Osteoblast (primary cell): Measurements from ENCODE around the gene FALEC. TPM values are rescaled to one million over a fixed set of nuclear protein-coding genes. Genes with fewer than 3 reads are reported as not detected.
A peak's percentile ranks its signal among the peaks of the same experiment; 100 is the strongest.
"Not testable (repeated sequence)": the region's sequence is repeated elsewhere in the genome, so short reads cannot be mapped to it uniquely, and the experiment has no call there.

Experiments used
- DNase-seq: peaks from one replicate; pipeline ENCODE4 v3.0.0; 2011; ENCODE audit warnings: low spot score, mixed read lengths; ENCODE audit not compliant: insufficient read length; ENCODE audit errors: missing footprints
- H2AFZ ChIP-seq: 2 replicates; pipeline ENCODE4 v1.6.0; 2011; ENCODE audit warnings: mild to moderate bottlenecking, low read length
- H3K27ac ChIP-seq: 2 replicates; pipeline ENCODE4 v1.5.1; 2011; ENCODE audit warnings: mild to moderate bottlenecking, low read depth, low read length, moderate library complexity
- H3K27me3 ChIP-seq: 2 replicates; pipeline ENCODE4 v1.6.0; 2012; ENCODE audit warnings: mild to moderate bottlenecking, control low read depth, inconsistent platforms, low read length, moderate library complexity; ENCODE audit not compliant: insufficient read depth
- H3K36me3 ChIP-seq: 2 replicates; pipeline ENCODE4 v1.5.1; 2011; ENCODE audit warnings: mild to moderate bottlenecking, low read length, control low read depth, moderate library complexity; ENCODE audit not compliant: insufficient read depth
- H3K4me1 ChIP-seq: 2 replicates; pipeline ENCODE4 v1.5.1; 2011; ENCODE audit warnings: mild to moderate bottlenecking, low read length, control low read depth, moderate library complexity; ENCODE audit not compliant: insufficient read depth
- H3K4me2 ChIP-seq: 2 replicates; pipeline ENCODE4 v1.6.0; 2011; ENCODE audit warnings: mild to moderate bottlenecking, low read length; ENCODE audit not compliant: insufficient read depth
- H3K4me3 ChIP-seq: fragments of 200-600 bp; sonication (generic); 3 replicates; pipeline ENCODE4 v1.5.1; 2012; ENCODE audit warnings: mild to moderate bottlenecking, low read length, inconsistent platforms; ENCODE audit not compliant: insufficient read depth
- H3K79me2 ChIP-seq: 2 replicates; pipeline ENCODE4 v1.6.0; 2012; ENCODE audit warnings: mild to moderate bottlenecking, low read length, control low read depth, inconsistent platforms; ENCODE audit not compliant: insufficient read depth
- H3K9me3 ChIP-seq: 2 replicates; pipeline ENCODE4 v1.5.1; 2011; ENCODE audit warnings: low read depth, low read length, control low read depth
- H4K20me1 ChIP-seq: 2 replicates; pipeline ENCODE4 v1.6.0; 2012; ENCODE audit warnings: mild to moderate bottlenecking, low read length, control low read depth; ENCODE audit not compliant: insufficient read depth
- CTCF ChIP-seq: IDR thresholded peaks from 2 replicates; pipeline ENCODE4 v1.5.1; 2011; ENCODE audit warnings: mild to moderate bottlenecking, low read depth, low read length, moderate library complexity; ENCODE audit errors: extremely low read depth
- total RNA-seq: library from RNA; depleted of rRNA; stranded (reverse); fragments of >200 nt; gene quantifications from 2 replicates; pipeline ENCODE4 v1.2.3, GENCODE V29; 2012

The FALEC gene
- total RNA-seq, 1 donor: 0.36 TPM

DNA sequence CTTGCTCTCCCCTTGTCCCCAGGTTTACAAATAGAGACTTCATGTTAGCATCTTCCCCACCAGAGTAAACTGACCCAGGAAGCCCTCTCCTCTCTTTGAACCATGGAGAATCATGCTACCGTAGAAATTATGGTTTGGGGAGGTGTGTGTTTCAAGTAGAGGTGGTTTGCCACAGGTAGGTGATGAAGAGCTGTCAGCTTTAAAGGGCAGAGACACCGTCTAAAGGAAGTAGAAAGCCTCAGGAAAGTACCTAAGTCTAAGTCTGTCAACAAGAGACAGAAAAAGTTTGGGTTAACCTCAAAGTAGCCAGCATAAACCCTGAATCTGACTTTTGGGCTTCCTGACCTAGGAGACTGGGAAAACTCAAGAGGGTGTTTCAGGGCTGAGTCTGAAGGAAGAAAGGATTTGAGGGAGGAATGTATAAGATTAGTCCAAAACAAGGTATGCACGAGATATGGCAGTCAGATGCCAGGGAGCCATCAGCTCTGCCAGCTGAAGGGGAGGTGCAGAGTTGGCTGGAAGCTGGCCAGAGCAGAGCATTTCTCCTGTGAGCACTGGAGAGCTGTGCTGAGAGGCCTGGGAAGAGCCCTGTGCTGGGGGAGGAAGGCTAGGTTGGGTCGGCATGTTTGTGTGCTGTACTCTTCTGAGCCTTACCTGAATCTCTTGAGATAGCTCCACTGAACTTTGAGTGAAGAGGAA, 47.9 kb downstream of the FALEC start:
- peak; percentile 52 for DNase-seq
- H3K4me1 ChIP-seq: peaks cover 69% of the 10 kb centered on the region
- H3K36me3 ChIP-seq: no peaks in the 10 kb centered on the region
- H3K27ac ChIP-seq: peak overlapping the region; percentile 100
- H2AFZ ChIP-seq: no peak overlapping the region
- no peak overlapping the region for H3K4me3 ChIP-seq
- H3K79me2 ChIP-seq: peaks cover 39% of the 10 kb centered on the region
- no peaks in the 10 kb centered on the region for H3K27me3 ChIP-seq
- no peak for TF ChIP-seq CTCF
- peaks cover 6% of the 10 kb centered on the region for H4K20me1 ChIP-seq
- H3K9me3 ChIP-seq: no peaks in the 10 kb centered on the region
- peak overlapping the region; percentile 96 for H3K4me2 ChIP-seq

DNA sequence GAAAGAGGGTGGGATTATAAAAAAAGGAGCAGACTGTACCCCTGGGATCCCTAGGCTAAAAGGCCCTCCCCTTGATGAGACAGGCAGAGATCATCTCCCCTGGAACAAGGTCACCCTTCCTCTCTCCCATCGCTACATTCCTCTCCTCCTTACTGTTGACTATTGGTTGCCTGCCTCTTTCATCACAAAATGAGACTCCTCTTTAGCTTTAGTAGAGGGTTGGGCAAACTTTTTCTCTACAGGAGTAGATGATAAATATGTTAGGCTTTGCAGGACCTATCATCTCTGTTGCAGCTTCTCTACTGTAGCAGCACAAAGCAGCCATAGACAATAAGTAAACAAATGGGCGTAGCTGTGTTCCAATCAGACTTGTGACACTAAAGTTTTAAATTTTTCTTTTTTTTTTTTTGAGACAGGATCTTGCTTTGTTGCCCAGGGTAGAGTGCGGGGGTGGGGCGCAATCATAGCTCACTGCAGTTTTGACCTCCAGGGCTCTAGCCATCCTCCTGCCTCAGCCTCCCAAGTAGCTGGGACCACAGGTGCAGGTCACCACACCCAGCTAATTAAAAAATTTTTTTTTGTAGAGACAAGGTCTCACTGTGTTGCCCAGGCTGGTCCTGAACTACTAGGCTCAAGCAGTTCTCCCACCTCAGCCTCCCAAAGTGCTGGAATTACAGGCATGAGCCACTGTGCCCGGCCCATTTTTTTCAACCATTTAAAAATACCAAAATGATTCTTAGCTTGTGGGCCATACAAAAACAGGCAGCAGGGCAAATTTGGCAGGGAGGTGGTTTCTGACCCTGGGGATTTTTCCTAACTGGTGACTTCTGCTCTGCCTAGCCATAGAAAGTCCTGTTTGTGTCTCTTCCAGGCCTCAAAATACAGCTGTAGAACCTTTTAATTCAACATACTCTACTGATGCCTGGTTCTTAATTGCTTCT, 48.8 kb downstream of the FALEC start:
- Histone ChIP-seq H4K20me1 (peaks cover 6% of the 10 kb centered on the region), H3K27ac (peak overlapping the region; percentile 100), H3K79me2 (peaks cover 36% of the 10 kb centered on the region), H3K4me3 (no peak overlapping the region), H3K27me3 (no peaks in the 10 kb centered on the region), H3K4me2 (peak overlapping the region; percentile 15), H3K36me3 (no peaks in the 10 kb centered on the region), H3K9me3 (no peaks in the 10 kb centered on the region), H3K4me1 (peaks cover 77% of the 10 kb centered on the region), H2AFZ (no peak overlapping the region)
- DNase-seq: peak; percentile 87
- TF ChIP-seq CTCF: no peak

DNA sequence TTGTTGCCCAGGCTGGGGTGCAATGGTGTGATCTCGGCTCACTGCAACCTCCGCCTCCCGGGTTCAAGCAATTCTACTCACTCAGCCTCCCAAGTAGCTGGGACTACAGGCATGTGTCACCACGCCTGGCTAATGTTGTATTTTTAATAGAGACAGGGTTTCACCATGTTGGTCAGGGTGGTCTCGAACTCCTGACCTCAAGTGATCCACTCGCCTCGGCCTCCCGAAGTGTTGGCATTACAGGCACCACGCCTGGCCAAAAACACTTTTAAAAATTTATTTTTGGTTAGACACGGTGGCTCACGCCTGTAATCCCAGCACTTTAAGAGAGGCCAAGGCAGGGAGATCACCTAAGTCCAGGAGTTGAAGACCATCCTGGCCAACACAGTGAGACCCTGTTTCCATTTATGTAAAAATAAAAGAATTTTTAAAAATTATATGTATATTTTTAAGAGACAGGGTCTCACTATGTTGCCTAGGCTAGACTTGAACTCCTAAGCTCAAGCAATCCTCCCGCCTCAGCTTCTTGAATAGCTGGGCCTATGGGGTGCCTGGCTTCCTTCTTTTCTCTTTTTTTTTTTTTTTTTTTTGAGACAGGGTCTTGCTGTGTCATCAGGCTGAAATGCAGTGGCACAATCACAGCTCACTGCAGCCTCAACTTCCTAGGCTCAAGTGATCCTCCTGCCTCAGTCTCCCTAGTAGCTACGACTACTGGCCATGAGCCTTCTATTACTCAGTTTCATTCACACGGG, 49.9 kb downstream of the FALEC start:
- not testable (repeated sequence) for H3K27me3 ChIP-seq, H3K4me2 ChIP-seq, H2AFZ ChIP-seq, DNase-seq, H3K4me3 ChIP-seq, H4K20me1 ChIP-seq, H3K9me3 ChIP-seq, H3K36me3 ChIP-seq
- H3K4me1 ChIP-seq: peaks cover 81% of the 10 kb centered on the region
- peaks cover 29% of the 10 kb centered on the region for H3K79me2 ChIP-seq
- H3K27ac ChIP-seq: peak overlapping the region; percentile 100

DNA sequence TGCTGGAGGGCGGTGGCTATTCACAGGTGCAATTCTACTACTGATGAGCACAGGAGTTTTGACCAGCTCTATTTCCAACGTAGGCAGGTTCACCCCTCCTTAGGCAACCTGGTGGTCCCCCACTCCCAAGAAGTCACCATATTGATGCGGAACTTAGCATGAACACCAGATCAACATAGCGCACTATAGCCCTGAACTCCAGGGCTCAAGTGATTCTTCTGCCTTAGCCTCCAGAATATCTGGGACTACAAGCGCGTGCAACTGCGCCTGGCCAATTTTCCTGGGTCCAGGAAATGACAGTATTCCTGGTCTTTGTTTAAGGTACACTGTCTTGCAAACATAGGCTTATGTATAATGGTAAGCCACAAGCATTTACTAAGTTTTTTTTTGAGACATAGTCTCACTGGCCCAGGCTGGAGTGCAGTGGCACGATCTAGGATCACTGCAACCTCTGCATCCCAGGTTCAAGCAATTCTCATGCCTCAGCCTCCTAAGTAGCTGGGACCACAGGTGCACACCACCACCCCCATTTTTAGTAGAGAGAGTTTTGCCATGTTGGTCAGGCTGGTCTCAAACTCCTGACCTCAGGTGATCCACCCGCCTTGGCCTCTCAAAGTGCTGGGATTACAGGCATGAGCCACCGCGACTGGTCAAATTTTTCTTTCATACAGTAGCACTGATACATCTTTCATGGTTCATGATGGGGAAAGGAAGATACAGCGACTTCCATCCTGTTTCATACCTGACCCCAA, 51.2 kb downstream of the FALEC start:
- peaks cover 30% of the 10 kb centered on the region for H3K79me2 ChIP-seq
- no peak for TF ChIP-seq CTCF
- DNase-seq: no peak
- H4K20me1 ChIP-seq: peaks cover 5% of the 10 kb centered on the region
- peaks cover 7% of the 10 kb centered on the region for H3K36me3 ChIP-seq
- H3K4me3 ChIP-seq: no peak overlapping the region
- H2AFZ ChIP-seq: no peak overlapping the region
- no peaks in the 10 kb centered on the region for H3K27me3 ChIP-seq
- peak overlapping the region; percentile 80 for H3K4me2 ChIP-seq
- H3K27ac ChIP-seq: peak overlapping the region; percentile 93
- no peaks in the 10 kb centered on the region for H3K9me3 ChIP-seq
- peaks cover 79% of the 10 kb centered on the region for H3K4me1 ChIP-seq
